Right ventricle myocardium superior (tissue), 1 donor: ENCODE results near the gene PODXL2. TPM values are rescaled to one million over a fixed set of nuclear protein-coding genes. Genes with fewer than 3 reads are reported as not detected.
"Not testable (repeated sequence)": the region's sequence is repeated elsewhere in the genome, so short reads cannot be mapped to it uniquely, and the experiment has no call there.

ENCODE experiments used
- ATAC-seq: fragments of 200-7000 bp; cut with Tn5 transposase; one replicate; pipeline ENCODE4 v1.9.1; 2020; ENCODE audit warnings: mild to moderate bottlenecking; ENCODE audit not compliant: poor library complexity
- DNase-seq: peaks from one replicate; pipeline ENCODE4 v3.0.0-alpha.2; 2020
- intact Hi-C: fragments of 100-400 bp; cut with DNase I; formaldehyde crosslinking; loops from one replicate; pipeline ENCODE4 v1.11.2; 2022
- total RNA-seq: library from RNA; stranded (reverse); fragmentation: NEBNext Ultra II Directional; extraction: Animal tissue kit (Norgen Biotek cat#: 25700); gene quantifications from one replicate; pipeline ENCODE4 v1.2.1, GENCODE V29; 2021
- donor health status: DM: no; HTN: yes; CAD: no; lungs with severe emphysema.

The PODXL2 gene
- total RNA-seq, 1 donor from 2014 or later = 0.94 TPM

DNA sequence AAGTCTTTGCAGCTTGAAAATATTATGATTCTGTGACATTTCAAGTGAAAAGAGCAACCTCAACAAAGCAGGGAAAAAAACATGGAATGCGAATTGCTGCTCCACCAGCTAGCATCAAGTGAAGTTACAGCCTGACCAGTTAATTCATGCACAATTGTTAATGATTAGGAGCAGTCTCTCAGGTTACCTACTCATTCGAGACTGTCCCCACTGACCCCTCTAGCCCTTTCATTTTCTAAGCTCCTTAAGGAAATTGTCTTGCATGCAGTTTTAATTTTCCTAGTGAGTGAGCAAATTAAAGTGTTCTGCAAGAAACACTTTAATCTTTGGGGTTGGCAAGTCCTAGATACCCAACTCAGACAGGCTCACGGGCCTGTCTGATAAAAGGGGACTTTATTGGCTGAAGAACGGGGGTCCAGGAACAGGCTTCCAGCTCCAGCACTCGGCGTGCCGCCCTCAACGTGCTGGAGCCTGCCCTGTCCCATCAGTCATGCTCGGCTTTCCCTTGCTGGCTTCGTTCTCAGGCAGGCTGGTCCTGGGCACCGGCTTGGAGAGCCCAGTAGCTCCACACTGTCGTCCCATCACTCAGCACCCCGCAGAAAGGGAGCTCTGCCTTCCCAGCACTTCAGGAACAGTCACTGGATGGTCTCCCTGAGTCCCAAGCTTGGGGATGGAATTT is 18.3 kb downstream of the PODXL2 start:
- DNase-seq (no peak), ATAC-seq (no peak)
- intact Hi-C loops = no loop called here

DNA sequence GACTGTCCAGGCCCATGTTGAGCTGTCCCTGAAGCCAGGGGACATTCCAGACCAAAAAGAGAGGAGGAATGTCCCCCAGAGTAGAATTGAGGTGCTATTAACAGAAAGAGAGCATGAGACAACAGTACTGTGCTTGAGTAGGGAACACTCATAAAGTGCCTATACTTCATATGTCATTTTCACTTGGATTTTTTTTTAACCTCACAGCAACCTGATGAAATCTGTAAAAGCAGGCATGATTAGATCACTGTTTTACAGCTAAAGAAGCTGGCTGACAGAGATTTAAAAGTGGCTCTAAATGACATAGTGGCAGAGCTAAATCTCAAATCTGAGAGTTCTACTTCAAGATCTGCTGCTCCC is 18.8 kb downstream of the PODXL2 start:
- no peak for ATAC-seq
- no peak for DNase-seq
- intact Hi-C loops = no loop called here

DNA sequence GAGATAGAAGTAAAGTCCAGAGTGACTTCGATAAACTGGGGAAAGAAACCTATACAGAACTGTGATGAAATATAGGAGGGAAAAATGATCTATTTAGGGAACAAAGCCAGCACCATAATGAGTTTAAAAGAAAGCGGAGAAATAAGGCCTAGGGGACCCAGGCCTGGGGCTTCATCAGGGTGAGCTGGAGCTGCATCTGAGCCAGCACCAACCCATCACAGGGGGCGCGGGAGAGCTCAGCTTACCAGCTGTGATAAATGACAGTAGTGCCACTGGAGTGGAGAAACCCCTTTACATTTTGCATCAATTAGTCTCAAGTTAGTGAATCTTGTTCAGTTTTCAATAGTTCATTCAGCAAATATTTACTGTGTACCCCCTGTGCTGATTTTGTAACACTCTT is 21.3 kb downstream of the PODXL2 start:
- ATAC-seq (no peak), DNase-seq (no peak)

DNA sequence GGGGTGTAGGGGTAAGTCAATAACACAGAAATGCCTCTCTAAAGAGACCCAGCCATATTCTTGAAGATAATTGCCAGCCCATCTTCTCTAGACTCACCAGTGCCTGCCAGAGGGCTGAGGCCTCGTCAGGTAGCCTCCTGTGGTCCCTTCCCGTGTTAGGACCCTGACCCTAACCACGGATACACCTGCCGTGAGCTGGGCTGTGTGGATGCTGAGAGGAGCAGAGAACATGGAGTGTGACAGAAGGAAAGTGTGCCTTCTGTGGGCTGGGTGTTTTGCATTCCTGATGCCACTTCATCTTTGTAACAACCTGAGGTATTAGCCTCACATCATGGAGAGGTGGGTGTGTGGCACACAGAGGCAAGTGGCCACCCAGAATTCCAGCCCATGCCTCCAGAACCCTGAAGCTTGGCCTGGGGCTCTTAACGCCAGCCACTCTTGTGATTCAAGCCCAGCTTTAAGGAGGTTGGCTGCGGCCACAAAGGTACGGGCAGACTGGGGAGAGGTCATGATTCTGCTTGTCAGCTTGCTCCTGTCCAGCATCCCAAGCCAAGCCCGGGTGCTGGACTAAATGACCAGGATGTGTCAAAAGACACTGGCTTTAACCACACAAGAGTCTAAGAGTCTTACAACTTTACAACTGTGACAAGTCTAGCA is 22.7 kb downstream of the PODXL2 start:
- ATAC-seq (no peak), DNase-seq (no peak)
- intact Hi-C loops = loop anchor here (5.0 kb wide), 2 partner anchors 176 to 321 kb away; no protein-coding TSS in a partner anchor

More for the DNA sequence above, 21.3 kb downstream of the PODXL2 start:
- intact Hi-C loops = loop anchor here (5.0 kb wide), 2 partner anchors 177 to 322 kb away; no protein-coding TSS in a partner anchor

DNA sequence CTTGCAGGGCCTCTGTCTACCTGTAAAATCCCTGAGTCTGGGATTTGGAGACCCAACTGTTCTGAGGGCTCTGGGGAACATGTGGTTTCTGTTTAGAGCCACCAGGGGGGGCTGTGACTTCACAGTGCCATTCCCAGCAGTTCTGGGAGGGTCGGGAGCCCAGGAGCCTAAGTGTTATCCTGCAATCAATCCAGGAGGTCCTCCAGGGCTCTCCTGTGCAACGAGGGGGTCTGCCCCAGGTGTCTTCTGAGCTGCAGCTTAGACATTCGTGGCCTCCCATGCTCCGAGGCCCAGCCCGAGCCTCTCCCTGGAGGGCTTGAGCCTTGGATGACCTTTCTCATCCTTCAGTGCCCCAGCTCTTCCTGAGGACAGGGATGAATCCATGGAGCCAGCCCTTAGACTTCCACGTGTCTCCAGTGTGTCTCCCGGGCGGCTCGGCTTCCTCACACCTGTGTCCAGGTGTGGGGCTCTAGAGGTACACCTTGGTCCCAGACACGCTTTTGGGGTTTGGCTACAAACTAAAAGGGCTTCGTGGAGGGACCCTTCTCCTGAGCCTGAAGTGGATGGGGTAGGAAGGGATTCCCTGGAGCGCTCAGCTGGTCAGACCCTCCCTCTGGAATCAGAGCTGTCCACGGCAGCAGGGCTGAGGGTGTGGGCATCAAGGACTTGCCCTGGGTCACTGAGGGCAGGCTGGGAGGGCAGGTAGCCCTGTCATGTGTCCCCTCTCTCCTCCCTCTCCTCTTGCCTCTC is 23.4 kb downstream of the PODXL2 start:
- DNase-seq = peak; percentile 61
- intact Hi-C loops = loop anchor here (5.0 kb wide), 2 partner anchors 175 to 320 kb away; no protein-coding TSS in a partner anchor
- ATAC-seq = peak; percentile 93

DNA sequence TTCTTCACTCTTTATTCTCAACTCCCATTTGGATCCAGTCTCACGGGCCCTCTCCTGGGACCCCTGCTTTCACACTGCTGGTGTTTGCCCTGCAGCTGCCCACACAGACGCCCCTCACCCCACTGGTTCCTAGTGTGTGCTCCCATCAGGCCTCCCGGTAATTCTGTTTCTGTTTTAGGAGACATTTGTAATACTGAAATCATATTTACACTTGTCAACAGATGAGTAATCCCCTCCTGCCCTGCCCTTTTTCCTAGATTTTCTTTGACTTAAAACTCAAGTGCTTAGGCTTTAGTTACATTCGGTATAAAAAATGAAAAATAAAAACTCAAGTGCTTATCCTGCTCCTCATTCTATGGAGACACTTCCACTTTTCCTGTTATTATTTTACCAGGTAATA is 25.4 kb downstream of the PODXL2 start:
- intact Hi-C loops = loop anchor here (5.0 kb wide), 2 partner anchors 173 to 318 kb away; no protein-coding TSS in a partner anchor
- ATAC-seq (no peak), DNase-seq (no peak)

DNA sequence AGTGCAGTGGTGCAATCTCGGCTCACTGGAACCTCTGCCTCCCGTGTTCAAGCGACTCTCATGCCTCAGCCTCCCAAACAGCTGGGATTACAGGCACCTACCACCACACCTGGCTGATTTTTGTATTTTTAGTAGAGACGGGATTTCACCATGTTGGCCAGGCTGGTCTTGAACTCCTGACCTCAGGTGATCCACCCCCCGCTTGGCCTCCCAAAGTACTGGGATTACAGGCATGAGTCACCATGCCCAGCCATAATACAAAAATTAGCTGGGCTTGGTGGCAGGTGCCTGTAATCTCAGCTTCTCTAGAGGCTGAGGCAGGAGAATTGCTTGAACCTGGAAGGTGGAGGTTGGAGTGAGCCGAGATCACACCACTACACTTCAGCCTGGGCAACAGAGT is 26.0 kb downstream of the PODXL2 start:
- intact Hi-C loops = loop anchor here (5.0 kb wide), 2 partner anchors 172 to 317 kb away; no protein-coding TSS in a partner anchor
- ATAC-seq, DNase-seq: not testable (repeated sequence)

DNA sequence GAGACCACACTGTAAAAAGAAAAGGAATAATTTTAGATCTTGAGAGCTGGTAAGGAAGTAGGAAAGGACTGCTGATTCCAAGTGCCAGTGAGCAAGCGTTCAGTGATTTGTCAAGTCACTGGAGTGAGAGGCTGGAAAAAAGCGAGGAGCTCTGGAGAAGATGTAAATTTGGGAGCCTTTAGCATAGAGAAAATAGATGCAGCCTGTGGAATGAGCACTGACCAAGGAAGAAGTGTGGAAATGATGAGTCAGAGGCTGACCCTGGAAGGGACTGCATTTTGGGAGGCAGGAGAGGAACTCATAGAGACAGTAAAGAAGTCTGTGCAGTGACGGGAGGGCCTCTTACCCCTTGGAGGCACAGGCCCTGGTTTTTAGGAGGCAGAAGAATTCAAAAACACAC is 26.7 kb downstream of the PODXL2 start:
- intact Hi-C loops = no loop called here
- no peak for DNase-seq
- no peak for ATAC-seq

DNA sequence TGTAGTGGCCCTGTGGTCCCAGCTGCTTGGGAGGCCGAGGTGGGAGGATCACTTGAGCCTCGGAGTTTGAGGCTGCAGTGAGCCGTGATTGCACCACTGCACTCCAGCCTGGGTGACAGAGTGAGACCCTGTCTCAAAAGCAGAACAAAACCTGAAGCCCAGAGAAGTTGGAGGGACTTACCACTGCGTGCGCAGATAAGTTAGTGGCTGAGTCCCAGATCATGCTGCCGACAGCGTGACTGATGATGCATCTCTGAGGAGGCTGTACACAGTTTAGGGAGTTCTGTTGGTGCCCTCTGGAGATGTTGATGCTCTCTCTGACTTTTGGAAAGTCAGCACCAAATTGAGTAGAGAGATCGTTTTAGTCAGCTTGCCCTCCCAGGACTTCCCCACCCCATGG is 27.9 kb downstream of the PODXL2 start:
- intact Hi-C loops = no loop called here
- no peak for ATAC-seq
- DNase-seq = no peak

DNA sequence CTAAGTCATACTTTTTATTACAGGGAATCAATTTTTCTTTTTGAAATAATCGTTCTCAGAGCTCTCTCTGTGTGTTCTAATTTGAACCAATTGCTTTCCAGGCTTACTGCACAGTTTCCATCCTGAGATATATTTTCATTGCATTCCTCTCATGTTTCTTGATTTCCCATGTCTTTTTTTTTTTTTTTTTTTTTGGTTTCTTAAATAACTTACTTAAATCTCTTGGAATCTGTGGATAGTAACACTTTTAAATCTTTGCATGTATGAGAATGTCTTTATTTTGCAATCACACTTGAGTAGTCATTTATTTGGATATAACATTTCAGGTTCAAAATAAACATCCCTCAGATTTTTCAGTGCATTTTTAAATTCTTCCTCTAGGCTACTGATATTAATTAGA is 29.2 kb downstream of the PODXL2 start:
- DNase-seq = no peak
- no peak for ATAC-seq
- intact Hi-C loops = no loop called here

DNA sequence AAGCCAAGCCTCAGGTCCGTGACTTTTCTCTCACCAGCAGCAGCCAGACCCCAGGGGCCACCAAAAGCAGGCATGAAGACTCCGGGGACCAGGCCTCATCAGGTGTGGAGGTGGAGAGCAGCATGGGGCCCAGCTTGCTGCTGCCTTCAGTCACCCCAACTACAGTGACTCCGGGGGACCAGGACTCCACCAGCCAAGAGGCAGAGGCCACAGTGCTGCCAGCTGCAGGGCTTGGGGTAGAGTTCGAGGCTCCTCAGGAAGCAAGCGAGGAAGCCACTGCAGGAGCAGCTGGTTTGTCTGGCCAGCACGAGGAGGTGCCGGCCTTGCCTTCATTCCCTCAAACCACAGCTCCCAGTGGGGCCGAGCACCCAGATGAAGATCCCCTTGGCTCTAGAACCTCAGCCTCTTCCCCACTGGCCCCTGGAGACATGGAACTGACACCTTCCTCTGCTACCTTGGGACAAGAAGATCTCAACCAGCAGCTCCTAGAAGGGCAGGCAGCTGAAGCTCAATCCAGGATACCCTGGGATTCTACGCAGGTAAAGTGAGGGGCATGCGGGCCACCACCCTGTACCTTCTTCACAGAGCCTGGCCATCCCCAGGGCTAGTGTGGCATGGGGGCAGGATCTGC is 31.8 kb downstream of the PODXL2 start:
- ATAC-seq (no peak), DNase-seq (no peak)
- intact Hi-C loops = no loop called here

DNA sequence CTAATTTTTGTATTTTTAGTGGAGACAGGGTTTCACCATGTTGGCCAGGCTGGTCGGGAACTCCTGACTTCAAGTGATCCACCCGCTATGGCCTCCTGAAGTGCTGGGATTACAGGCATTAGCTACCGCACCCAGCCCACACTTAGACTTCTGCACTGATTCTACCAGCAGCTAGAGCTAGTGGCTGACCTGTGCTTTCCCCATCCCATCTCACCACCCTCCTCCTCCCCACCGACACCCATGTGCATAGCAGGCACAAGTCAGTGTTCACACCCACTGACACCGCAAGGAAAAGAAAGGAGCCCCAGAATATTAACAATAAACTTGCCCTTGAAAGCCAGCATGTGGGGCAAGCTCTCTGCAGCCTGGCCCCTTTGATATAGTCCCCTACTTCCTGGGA is 32.6 kb downstream of the PODXL2 start:
- no peak for DNase-seq
- intact Hi-C loops = no loop called here
- ATAC-seq = no peak

DNA sequence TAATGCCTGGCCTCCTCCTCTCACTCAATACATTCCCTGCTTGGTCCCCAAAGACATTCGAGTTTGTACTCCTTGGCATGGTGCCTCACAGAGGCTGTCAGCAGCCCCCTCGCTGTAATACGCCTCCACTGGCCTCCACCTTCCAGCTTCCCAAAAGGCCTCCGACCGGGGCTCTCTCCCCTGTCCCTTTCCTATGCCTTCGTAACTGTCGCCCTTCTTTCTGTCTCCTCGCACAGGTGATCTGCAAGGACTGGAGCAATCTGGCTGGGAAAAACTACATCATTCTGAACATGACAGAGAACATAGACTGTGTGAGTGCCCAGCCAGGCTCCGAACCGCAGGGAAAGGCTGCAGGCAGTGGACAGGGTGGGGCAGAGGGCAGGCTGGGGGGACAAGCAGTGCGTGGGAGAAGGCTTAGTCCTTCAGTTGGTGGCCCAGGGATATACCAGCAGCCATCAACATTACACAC is 33.0 kb downstream of the PODXL2 start:
- intact Hi-C loops = no loop called here
- ATAC-seq = no peak

DNA sequence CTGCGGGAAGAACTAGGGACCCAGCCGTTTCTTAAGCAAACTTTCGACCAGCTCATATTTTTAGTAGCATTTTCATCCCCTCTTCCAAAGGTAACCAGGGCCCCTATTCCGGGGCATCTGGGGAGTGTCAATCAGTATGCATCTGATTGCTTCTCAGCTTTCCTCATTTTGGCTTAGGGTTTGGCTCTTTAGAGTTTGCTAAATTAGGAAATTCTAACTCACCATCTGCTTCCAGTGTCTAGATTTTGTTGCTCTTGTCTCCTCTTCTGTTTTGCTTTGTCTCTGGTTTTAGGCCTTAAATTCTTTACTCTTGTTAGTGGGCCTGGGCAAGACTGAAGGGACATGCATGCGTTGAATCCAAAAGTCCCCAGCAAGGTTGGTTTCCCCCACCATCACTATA is 34.2 kb downstream of the PODXL2 start:
- ATAC-seq (no peak), DNase-seq (no peak)
- intact Hi-C loops = no loop called here

More for the DNA sequence above, 33.0 kb downstream of the PODXL2 start:
- DNase-seq = no peak

DNA sequence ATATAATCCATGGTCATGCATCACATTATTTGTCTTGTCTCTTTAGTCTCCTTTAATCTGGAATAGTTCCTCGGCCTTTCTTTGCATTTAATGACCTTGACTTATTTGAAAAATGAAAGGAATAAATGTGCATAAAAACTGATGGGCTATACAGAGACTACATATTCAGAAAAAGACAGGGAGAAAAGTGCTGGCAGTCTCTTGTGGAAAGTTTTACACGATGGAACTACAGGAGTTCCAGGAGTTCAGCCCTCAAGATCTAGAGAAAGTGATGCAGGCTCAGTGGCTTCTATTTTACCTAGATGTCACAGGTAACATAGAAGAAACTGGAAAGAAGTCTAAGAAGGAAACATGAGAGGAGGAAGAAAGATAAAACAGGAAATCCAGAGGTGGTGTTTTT is 36.2 kb downstream of the PODXL2 start:
- no peak for ATAC-seq
- intact Hi-C loops = no loop called here
- DNase-seq = no peak

DNA sequence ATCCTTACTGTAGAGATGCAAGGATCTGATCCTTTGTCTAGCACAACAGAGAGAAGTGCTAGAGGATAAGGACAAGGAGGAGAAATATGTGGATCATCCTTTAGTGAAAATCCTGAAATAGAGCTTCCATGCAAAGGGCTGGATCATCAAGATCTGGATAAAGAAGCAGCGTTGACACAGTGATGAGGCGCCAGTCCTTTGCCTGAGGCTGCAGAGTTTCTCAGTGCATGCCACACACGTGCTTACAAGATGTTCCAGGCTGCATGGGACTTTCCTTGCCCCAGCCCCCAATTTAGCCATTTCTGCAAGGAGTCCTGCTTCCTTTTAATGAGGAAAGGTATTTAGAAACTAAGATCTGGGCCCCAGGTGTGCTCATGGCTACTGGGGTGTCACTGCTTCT is 36.6 kb downstream of the PODXL2 start:
- no peak for ATAC-seq
- intact Hi-C loops = no loop called here
- no peak for DNase-seq

DNA sequence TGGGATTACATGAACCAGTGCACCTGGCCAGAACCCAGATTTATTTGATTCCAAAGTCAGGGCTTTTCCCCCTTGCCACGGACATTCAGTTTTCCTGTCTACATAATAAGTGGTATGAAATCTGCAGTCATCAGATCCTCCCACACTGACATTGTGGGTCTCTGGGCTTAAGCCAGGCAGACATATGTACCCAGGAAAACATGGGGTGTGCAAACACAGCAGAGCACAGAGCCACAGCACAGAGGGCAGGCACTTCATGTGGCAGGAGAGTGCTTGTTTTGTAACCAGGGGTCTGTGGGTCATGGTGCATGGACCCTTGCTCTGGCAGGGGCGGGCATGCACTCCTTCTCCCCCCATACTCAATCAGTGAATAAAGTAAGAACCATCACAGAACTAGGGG is 37.7 kb downstream of the PODXL2 start:
- no peak for ATAC-seq
- no peak for DNase-seq
- intact Hi-C loops = no loop called here

DNA sequence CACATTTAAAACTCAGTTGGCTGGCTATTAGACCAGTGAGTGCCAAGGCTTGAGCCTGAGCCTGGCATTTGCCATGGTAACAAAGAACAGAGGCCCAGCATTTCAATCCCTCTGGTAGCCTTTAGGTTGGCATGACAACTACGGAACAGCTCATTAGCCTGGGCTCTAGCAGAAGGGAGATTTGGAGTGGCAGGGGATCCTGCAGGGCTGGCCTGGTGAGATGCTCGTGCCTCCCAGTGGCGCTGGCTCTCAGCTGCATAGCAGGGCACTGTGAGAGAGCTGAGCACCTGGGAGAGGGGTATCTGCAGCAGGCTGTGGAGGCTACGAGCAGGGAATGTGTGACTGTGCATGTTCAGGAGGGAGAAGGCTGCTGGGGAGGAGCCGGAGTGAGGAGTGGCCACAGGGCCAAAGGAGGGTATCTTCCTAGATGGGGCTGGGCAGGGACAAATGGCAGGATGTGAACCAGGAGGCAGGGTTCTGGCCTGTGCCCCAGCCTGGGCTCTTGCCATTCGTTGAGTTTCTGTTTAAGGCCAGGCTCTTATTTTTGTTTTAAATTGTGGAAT is 38.2 kb downstream of the PODXL2 start:
- DNase-seq (no peak), ATAC-seq (no peak)
- intact Hi-C loops = no loop called here

DNA sequence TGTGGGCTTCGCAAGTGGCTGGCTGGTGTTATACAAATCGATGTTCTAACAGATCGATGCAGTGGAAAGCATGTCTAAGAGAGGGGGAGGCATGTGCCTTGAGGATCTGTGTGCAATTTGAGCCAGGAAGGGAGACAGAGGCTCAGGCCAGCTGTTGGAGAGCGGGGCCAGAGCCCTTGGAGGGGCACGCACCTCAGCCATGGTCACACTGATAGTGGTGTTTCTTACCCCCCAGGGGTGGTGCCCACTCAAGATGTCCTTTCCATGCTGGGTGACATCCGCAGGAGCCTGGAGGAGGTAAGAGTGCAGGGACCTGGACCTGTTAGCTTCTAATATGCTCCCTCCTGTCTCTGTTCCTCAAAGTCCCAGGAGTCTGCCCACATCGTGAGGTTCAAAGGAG is 39.9 kb downstream of the PODXL2 start:
- ATAC-seq (no peak), DNase-seq (no peak)
- intact Hi-C loops = no loop called here
